ENCODE results near the gene POU5F2.

The POU5F2 gene

GRCh38 chr5:93716453-93716852 lies 24.9 kb downstream of the POU5F2 start:
- no peak for DNase-seq (ENCODE audit: low spot score)

- DNase-seq (ENCODE audit: low spot score), result no peak
Observed at GRCh38 chr5:93715761-93716160, 25.6 kb downstream of the POU5F2 start.

GRCh38 chr5:93715327-93715726 lies 26.1 kb downstream of the POU5F2 start:
- no peak for DNase-seq (ENCODE audit: low spot score)

- no peak for DNase-seq (ENCODE audit: low spot score)
Observed at GRCh38 chr5:93708442-93708841, 33.0 kb downstream of the POU5F2 start.

- DNase-seq (ENCODE audit: low spot score), result no peak
Observed at GRCh38 chr5:93705896-93706295, 35.5 kb downstream of the POU5F2 start.

- DNase-seq (ENCODE audit: low spot score), result no peak
Observed at GRCh38 chr5:93704996-93705395, 36.4 kb downstream of the POU5F2 start.

GRCh38 chr5:93691997-93692396 lies 49.4 kb downstream of the POU5F2 start:
- no peak for DNase-seq (ENCODE audit: low spot score)

All from GM03348 (cell line).